Measurements from ENCODE around the gene TNFSF13.

The TNFSF13 gene

DNA sequence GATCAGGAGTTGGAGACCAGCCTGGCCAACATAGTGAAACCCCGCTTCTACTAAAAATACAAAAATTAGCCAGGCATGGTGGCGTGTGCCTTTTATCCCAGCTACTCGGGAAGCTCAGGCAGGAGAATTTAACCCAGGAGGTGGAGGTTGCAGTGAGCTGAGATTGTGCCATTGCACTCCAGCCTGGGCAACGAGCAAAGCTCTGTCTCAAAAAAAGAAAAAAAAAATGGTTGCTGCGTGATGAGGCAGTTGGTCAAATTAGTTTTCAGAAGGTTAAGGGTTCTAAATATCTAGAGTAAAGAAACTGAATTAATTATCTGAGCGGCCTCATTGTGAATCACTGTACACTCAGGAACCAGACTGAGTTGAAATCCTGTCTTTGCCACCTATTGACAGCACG is 17.4 kb downstream of the TNFSF13 start:
- no peak for DNase-seq

DNA sequence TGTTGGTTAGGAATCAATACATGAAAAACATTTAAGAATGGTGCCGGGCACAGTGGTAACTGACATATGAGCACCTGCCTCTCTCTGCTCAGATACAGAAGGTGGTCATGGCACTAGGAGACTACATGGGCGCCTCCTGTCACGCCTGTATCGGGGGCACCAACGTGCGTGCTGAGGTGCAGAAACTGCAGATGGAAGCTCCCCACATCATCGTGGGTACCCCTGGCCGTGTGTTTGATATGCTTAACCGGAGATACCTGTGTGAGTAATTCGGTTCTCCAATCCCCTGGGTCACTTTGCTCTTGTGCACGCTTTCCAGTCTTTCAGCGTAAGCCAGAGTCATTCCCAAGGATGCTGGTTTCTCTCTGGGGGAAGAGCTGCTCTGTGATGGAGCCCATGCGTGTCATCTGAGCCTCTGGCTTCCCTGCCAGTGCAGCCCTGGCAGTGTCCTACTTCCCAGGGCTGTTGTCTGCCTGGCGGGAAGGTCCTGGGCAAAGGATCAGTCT is 17.9 kb downstream of the TNFSF13 start:
- no peak for DNase-seq

DNA sequence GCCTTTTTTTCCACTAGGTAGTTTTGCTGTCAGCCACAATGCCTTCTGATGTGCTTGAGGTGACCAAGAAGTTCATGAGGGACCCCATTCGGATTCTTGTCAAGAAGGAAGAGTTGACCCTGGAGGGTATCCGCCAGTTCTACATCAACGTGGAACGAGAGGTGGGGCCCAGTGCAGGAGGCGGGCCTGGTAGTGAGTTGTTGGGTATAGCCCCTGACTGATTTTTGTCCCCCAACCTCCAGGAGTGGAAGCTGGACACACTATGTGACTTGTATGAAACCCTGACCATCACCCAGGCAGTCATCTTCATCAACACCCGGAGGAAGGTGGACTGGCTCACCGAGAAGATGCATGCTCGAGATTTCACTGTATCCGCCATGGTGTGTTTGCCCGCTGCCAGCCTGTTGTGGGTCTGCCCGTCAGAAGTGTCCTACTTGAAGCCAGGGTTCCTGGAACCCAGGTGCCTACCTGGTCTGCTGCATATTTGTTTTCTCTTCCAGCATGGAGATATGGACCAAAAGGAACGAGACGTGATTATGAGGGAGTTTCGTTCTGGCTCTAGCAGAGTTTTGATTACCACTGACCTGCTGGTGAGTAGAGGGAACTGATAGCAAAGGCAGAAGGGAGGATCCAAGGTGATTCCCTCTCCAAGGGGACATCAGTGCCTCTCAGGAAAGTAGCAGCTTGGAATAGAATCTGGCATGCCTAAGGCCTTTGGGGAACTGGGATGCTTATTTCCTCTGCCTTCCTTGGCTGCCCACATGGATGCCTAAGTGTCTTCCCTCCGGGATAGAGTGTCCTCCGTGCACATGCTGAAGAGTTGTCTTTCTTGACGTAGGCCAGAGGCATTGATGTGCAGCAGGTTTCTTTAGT is 19.0 kb downstream of the TNFSF13 start:
- no peak for DNase-seq

DNA sequence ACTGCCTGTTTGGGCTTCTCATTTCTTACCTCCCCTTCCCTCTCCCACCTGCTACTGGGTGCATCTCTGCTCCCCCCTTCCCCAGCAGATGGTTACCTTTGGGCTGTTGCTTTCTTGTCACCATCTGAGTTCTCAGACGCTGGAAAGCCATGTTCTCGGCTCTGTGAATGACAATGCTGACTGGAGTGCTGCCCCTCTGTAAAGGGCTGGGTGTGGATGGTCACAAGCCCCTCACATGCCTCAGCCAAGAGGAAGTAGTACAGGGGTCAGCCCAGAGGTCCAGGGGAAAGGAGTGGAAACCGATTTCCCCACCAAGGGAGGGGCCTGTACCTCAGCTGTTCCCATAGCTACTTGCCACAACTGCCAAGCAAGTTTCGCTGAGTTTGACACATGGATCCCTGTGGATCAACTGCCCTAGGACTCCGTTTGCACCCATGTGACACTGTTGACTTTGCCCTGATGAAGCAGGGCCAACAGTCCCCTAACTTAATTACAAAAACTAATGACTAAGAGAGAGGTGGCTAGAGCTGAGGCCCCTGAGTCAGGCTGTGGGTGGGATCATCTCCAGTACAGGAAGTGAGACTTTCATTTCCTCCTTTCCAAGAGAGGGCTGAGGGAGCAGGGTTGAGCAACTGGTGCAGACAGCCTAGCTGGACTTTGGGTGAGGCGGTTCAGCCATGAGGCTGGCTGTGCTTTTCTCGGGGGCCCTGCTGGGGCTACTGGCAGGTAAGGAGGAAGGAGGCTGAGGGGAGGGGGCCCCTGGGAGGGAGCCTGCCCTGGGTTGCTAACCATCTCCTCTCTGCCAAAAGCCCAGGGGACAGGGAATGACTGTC is 20.7 kb downstream of the TNFSF13 start, which contains the start of gene CD68:
Gene CD68, plus strand, starts transcription at position 638 of the 833 bp plus-strand sequence. Its CDS starts 40 bp downstream, at position 678.
- DNase-seq, result peak; percentile 42

- no peak for DNase-seq
Observed at GRCh38 chr17:7579834-7580603, 21.5 kb downstream of the TNFSF13 start.

DNA sequence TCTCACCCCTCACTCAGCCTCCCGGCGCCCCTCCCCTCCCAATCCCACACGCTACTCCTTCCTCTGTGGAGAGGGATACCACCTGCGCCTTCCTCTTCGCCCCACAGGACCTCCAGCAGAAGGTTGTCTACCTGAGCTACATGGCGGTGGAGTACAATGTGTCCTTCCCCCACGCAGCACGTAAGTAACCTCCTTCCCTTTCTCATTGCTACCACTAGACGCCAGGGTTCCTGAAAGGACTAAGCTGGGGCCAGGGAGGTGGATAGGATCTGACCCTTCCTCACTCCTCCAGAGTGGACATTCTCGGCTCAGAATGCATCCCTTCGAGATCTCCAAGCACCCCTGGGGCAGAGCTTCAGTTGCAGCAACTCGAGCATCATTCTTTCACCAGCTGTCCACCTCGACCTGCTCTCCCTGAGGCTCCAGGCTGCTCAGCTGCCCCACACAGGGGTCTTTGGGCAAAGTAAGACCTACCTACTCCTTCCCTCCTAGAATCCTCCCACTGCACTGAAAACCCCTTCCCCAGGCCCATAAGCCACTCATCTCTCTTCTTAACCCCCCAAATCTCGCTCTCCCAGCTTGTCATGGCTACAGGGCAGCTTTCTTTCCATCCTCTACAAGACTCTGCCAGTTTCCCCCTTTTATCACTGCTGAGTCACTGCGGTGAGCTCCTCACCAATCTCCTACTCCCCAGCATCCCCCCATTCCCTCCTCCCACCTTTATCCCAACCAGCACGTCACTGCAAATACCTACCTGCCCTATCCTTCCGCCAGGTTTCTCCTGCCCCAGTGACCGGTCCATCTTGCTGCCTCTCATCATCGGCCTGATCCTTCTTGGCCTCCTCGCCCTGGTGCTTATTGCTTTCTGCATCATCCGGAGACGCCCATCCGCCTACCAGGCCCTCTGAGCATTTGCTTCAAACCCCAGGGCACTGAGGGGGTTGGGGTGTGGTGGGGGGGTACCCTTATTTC is 22.3 kb downstream of the TNFSF13 start:
- DNase-seq, result no peak

GRCh38 chr17:7582396-7583252 is 24.1 kb downstream of the TNFSF13 start:
- peak; percentile 22 for DNase-seq

DNA sequence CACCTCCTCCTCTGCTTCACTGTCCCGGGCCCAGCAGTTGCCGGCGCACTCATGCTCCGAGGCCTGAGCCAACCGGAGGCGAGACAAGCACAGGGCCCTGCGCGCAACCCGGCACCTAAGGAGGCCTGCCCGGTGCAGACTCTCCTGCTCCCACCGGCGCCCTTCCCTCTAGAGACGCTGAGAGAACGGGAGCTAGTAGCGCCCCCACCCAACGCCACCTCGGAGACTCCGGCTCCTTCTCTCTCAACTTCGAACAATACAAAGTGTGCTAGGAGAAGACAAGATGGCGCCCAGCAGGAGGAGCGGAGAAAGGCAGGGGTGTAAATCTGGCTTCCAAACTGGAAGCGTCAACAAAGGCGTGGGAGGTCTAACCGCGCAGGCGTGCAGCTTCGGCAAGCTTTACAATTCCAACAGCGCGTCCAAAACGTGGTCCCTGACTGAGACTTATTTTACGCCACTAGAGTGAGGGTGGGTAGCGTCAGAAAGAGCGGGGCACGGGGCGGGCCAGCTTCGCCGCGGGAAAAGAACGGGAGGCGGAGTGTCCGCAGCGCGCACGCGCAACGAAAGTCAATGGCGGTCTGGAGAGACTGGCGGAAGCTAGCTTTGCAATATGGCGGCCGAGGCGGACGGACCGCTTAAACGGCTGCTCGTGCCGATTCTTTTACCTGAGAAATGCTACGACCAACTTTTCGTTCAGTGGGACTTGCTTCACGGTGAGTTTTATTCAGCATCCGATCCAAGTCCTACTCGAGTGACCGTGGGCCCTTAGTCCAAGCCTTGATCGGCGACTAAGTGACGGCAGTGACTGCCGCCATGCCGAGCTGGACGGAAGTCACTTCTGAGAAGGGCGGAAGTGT is 24.9 kb downstream of the TNFSF13 start, which contains the start of gene MPDU1:
Gene MPDU1, plus strand, starts transcription at position 600 of the 857 bp plus-strand sequence. Its CDS starts 11 bp downstream, at position 611.
- DNase-seq, result peak; percentile 100

DNA sequence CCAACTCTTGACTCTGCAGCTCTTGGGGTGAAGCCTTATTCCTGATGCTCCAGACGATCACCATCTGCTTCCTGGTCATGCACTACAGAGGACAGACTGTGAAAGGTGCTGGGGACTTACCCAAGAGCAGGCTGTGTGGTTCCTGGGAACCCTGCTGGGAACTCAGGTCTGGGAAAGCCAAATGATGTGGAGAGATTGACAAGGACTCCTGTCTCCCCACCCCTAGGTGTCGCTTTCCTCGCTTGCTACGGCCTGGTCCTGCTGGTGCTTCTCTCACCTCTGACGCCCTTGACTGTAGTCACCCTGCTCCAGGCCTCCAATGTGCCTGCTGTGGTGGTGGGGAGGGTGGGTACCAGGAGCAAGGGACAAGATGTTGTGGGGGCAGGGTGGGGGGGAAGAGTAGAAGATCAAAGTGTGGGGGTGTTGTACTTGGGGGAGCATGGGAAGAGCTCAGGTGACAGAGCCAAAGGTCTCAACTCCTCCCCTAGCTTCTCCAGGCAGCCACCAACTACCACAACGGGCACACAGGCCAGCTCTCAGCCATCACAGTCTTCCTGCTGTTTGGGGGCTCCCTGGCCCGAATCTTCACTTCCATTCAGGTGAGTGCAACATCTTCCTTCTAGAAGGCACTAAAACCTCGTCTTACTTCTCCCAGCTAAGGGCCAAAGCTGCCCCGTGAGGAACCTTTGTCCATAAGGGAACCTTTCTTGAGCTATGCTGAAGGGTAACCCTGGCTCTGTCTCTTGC is 28.3 kb downstream of the TNFSF13 start:
- no peak for DNase-seq

DNA sequence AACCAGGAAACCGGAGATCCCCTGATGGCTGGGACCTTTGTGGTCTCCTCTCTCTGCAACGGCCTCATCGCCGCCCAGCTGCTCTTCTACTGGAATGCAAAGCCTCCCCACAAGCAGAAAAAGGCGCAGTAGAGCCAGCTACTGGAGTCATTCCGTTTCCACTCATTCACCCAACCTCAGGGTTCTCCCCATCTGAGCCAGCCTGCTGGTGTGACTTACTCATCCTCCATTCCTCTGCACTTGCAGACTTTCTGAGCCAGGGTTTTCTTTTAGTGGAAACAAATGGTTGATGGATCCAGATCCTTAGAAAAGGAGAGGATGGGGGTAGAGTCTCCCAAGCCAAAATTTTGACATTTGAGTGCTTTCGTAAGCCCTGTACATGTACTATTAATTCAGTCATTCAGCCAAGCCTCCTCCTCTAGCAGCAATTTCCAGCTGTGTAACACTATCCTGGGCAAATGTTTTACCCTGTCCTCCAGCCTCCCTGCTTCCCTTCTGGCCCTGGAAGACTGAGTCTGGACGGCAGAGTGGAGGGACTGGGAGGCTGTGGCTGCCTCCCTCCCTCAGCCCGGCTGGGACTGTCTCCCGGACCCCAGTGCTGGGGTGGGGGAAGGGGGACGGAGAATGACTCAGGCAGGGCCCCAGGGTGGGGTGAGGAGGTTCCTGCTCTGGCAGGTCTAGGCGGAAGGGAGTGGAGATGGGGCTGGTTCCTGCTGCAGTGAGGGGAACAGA is 29.0 kb downstream of the TNFSF13 start:
- DNase-seq, result no peak

DNA sequence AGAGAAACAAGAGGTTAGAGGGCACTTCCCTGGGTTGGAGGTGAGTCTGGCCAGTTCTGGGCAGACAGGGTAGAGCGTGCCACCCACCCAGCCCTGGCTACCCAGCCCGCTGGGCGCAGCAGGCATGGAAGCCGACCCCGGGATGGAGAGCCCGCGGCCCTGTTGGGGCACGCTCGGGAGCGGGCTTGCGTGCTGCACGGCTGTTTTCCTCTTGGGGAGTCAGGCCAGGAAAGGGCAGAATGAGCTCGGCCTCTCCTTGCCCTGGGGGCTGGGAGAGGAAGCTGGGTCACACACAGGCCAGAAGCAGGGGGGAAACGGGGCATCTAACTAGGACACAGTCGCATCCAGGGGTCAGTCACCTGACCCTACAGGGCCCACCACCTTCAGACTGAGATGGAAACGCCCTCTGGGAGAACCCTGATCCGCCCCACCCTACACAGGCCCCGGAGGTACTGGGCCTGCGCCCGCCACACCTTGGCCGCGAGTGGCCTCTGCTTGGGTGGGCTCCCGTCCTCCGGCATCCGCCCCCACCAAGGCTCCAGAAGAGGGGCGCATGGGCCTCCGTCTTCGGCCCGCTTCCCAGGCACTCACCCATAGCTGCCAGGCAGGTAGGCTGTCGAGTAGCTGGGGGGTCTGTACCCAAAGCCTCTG is 30.1 kb downstream of the TNFSF13 start:
- peak; percentile 41 for DNase-seq

DNA sequence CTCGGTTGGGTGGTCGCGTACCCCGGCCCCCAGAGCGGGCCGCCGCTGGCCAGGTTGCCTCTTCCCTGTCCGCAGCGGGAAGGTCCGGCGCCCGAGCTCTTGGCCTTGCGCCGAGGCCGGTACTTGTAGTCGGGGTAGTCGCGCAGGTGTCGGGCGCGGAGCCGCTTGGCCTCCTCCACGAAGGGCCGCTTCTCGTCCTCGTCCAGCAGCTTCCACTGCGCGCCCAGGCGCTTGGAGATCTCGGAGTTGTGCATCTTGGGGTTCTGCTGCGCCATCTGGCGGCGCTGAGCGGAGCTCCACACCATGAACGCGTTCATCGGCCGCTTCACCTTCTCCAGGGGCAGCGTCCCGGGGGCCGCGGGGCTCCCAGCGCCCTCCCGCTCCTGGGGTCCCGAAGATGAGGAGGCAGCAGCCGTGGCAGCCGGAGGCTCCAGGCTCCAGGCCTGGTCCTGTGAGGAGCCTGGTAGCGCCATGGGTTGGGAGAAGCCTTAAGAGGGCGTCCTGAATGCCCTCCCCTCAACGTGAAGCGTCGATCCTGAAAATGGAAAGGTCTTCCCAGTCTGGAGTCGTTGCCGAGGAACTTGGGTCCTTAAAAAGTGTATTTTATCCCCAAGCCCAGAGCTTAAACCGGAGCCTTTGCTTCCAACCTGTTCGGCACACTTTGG is 30.8 kb downstream of the TNFSF13 start:
- DNase-seq, result peak; percentile 91

- DNase-seq, result peak; percentile 86
Observed at GRCh38 chr17:7589891-7590691, 31.5 kb downstream of the TNFSF13 start, which contains the start of gene SOX15. Gene SOX15 (minus strand): TSS chr17:7590094. CDS start chr17:7589676, 418 bp downstream.

- DNase-seq, result no peak
Observed at GRCh38 chr17:7590743-7591142, 32.2 kb downstream of the TNFSF13 start.

DNA sequence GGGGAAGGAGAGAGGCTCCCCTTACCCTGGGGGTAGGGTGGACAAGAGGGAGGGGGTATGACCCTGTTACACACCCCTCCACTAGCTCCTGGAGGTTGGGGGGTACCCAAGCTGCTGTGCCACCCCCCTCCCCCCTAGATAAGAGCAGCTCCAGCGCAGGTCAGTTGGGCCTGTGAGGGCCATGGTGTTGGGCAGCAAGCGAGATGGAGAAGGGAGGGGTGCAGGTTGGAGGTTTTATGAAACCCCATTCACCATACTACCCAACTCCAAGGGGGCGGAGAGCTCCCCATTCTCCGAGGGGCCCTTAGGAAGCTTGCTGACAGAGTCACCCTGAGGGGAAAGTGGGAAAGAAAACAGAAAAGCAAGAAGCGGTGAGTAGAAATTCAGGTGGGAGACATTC is 33.0 kb downstream of the TNFSF13 start:
- DNase-seq, result no peak
